ENCODE data around the gene PRDM5.

DNA sequence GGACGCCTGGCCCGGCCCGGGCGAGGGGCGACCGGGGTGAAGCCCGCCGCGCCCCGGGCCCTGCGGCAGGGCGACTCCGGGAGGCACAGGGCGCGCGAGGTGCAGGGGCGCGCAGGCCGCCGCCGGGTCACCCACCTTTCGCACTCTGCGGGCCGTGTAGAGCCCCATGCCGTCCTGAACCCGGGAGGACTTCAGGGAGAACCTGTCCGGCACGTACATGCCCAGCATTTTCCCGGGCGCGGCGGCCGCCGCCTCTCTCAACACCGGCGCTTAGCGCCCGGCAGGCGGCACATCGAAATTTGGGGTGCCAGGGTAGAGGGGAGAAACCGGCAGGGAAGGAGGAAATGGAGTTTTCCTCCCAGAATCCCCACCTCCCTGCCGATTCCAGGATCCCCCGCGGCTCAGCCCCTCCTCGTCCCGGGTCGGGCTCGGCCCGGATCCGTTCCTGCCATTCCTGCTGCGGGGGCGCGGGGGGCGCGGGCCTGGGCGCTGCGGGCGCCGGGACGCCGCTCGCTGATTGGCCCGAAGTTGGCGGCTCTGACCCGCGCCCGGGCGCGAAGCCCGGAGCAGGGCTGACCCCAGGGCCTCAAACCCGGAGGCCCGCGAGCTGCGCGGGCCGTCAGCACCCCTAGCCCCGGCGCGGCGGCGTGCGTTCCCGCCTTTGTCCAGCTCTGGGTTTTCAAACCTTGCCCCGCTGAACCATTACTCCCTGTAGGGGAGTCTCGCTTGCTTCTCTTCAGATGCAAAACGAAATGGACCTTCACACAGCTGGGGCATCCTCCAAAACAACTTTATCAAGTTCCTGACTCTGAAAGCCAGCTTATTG, at the start of gene PRDM5:
- TF ChIP-seq POLR2A (IDR thresholded peaks at IDR 0.05), result no peak
- TF ChIP-seq, protein P1, sequence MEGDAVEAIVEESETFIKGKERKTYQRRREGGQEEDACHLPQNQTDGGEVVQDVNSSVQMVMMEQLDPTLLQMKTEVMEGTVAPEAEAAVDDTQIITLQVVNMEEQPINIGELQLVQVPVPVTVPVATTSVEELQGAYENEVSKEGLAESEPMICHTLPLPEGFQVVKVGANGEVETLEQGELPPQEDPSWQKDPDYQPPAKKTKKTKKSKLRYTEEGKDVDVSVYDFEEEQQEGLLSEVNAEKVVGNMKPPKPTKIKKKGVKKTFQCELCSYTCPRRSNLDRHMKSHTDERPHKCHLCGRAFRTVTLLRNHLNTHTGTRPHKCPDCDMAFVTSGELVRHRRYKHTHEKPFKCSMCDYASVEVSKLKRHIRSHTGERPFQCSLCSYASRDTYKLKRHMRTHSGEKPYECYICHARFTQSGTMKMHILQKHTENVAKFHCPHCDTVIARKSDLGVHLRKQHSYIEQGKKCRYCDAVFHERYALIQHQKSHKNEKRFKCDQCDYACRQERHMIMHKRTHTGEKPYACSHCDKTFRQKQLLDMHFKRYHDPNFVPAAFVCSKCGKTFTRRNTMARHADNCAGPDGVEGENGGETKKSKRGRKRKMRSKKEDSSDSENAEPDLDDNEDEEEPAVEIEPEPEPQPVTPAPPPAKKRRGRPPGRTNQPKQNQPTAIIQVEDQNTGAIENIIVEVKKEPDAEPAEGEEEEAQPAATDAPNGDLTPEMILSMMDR (IDR thresholded peaks at IDR 0.05), result peak in 1 of 4 experiments; percentile 29

Data from prostate gland (tissue), 2 donors.